ENCODE measurements around the gene FGD2.

The FGD2 gene

DNA sequence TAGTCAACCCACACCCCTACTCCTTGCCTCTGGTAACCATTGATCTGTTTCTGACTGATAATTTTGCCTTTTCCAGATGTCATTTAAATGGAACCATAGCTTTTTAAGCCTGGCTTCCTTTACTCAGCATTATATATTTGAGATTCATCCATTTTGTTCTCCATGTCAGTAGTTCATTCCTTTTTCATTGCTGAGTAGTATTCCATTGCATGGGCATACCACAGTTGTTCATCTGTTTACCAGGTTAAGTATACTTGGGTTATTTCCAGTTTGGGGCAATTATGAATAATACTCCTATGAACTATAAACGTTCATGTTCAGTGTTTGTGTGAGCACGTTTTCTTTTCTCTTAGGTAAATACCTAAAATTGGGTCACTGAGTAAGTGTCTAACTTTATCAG lies 25.1 kb downstream of the FGD2 start:
- TF ChIP-seq, protein P1, sequence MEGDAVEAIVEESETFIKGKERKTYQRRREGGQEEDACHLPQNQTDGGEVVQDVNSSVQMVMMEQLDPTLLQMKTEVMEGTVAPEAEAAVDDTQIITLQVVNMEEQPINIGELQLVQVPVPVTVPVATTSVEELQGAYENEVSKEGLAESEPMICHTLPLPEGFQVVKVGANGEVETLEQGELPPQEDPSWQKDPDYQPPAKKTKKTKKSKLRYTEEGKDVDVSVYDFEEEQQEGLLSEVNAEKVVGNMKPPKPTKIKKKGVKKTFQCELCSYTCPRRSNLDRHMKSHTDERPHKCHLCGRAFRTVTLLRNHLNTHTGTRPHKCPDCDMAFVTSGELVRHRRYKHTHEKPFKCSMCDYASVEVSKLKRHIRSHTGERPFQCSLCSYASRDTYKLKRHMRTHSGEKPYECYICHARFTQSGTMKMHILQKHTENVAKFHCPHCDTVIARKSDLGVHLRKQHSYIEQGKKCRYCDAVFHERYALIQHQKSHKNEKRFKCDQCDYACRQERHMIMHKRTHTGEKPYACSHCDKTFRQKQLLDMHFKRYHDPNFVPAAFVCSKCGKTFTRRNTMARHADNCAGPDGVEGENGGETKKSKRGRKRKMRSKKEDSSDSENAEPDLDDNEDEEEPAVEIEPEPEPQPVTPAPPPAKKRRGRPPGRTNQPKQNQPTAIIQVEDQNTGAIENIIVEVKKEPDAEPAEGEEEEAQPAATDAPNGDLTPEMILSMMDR (IDR thresholded peaks at IDR 0.05; ENCODE audit: low read depth, low read length): no peak
- DNase-seq (ENCODE audit: extremely low read depth, low read depth): no peak

DNA sequence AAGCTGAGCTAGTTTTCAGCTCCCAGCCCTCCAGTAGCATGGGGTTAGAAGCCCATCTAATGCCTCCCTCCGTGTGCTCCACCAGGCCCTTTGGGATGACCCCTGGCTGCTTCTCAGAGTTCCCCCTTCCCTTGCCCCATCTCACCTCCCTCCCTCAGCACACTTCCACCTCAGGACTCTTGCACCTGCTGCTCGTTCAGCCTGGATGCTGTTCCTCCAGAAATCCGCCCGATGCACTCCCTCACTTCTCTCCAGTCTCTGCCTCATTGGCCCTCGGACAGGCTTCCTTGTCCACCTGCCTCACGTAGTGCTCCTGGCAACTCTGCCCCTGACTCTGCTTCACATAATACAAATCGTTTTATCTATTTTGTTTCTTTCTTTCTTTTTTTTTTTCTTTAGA lies 26.8 kb downstream of the FGD2 start:
- TF ChIP-seq, protein P1 (IDR thresholded peaks at IDR 0.05; ENCODE audit: low read depth, low read length): no peak
- no peak for DNase-seq (ENCODE audit: extremely low read depth, low read depth)

DNA sequence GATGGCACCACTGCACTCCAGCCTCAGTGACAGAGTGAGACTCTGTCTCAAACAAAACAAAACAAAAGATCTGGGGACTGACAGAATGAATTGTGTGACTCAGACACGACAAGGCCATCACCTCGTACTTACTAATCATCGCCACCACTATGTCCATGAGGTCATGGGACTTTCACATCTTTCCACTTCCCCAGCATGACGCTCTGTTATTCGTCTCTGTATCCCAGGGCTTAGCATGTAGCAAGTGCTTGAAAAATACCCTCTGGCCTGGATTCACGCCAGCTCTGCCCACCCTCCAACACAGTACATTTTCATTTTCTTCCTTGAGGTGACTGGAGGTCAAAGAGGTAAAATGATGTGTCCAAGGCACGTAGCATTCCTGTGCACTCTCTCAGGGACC lies 27.8 kb downstream of the FGD2 start:
- DNase-seq (ENCODE audit: extremely low read depth, low read depth): no peak
- TF ChIP-seq, protein P1 (IDR thresholded peaks at IDR 0.05; ENCODE audit: low read depth, low read length): no peak

DNA sequence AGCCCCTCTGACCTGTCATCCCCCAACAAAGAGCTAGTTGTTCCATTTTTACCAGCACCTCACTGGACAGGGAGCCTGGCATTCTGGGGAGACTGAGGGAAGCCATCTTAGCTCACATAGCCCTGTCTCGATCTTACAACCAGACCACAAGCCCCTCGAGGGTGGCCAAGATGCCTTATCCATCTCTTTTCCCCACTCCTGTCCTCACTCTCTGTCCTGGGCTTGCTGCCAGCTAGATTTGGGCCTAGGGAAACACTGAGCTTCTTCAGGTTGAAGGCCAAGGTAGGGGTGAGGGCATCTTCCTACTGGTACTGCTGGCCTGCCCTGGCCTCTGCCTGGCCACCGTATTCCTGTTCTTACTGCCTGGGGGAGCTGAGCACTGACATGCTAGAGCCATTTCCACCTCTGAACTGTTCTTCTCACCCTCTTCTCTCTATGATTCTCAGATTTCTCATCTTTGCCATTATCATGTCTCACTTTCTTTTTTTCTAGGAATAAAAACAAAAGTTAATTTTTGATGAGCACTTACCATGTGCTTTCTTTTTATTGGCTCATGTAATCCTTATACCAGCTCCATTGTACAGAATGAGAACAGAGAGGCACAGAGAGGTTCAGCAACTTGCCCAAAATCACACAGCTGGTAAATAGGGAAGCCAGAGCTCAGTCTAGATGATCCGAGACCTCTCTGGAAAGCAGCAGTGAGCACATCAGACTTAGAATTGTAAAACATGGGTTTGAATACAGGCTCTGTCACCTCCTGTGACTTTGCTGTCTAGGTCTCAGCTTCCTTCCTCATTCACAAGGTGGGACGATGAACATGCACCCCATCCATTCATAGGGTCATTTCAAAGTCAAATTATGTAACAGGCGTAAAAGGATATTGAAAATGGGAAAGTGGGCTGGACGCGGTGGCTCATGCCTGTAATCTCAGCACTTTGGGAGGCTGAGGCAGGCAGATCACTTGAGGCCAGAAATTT lies 28.7 kb downstream of the FGD2 start:
- TF ChIP-seq, protein P1 (IDR thresholded peaks at IDR 0.05; ENCODE audit: low read depth, low read length): no peak

DNA sequence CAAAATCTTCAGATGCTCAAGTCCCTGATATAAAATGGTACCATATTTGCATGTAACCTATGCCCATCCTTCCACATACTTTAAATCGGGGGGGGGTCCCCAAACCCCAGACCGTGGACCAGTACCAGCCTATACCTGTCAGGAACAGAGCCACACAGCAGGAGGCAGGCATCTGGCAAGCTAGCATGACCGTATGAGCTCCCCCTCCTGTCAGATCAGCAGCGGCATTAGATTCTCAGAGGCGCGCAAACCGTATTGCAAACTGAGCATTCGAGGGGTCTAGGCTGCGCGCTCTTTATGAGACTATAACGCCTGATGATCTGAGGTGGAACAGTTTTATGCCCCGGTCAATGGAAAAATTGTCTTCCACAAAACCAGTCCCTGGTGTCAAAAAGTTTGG lies 30.7 kb downstream of the FGD2 start:
- DNase-seq (ENCODE audit: extremely low read depth, low read depth): no peak
- TF ChIP-seq, protein P1 (IDR thresholded peaks at IDR 0.05; ENCODE audit: low read depth, low read length): no peak

More for the DNA sequence above, 28.7 kb downstream of the FGD2 start:
- DNase-seq (ENCODE audit: extremely low read depth, low read depth): no peak

DNA sequence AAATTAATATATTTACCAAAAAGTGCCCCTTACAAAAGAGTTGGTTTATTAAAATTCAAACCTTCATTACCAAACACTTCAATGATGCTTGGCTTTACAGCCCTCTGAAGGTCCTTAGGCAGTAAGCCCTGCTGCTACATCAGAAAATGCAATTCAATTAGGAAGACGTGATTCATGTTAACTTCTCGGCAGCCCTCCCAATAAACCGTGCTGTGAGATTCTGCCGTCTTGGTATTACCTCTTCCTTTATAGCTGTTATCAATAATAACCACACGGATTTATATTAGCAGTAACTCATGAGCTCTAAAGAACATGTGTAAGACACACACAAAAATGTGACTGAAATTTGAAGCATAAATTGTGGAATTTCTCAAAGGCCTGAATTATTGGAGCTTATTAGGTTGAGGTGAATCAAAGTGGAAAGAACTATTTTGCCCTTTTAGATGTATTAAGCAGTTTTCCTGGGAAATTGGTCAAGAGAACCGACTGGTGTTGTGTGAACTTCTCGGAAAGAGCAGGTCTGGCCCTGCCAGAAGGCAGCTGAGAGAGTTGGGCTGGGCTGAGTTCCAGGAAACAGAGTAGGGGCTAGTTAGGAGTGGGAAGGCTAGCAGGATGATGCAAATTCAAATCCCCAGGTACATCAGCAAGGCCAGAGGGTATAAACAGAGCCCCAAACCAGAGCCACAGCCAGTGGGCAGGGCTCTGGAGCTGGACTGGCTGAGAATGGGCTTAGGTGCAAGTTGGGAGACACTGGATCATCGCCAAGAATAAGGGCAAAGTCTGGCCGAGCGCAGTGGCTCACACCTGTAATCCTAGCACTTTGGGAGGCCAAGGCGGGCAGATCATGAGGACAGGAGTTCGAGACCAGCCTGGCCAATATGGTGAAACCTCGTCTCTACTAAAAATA lies 33.1 kb downstream of the FGD2 start:
- DNase-seq (ENCODE audit: extremely low read depth, low read depth): no peak
- TF ChIP-seq, protein P1 (IDR thresholded peaks at IDR 0.05; ENCODE audit: low read depth, low read length): no peak

Measured in AG09319 (cell line).